ENCODE measurements around the gene METTL23.

- no peak for TF ChIP-seq CTCF (IDR thresholded peaks at IDR 0.05)
- TF ChIP-seq POLR2A (IDR thresholded peaks at IDR 0.05), result no peak
These were observed 22.0 kb downstream of the METTL23 start for GRCh38 chr17:76748657-76749056.

Measured in thyroid gland (tissue), 4 donors.